ENCODE results near the gene EMC8.
A peak's percentile ranks its signal among the peaks of the same experiment; 100 is the strongest.
"Not testable (repeated sequence)": the region's sequence is repeated elsewhere in the genome, so short reads cannot be mapped to it uniquely, and the experiment has no call there.

The EMC8 gene

GRCh38 chr16:85812031-85812807 lies 12.9 kb upstream of the EMC8 start:
- no peak for DNase-seq

- no peak for DNase-seq
Observed at GRCh38 chr16:85810742-85811115, 11.4 kb upstream of the EMC8 start.

- DNase-seq = no peak
Observed at GRCh38 chr16:85810097-85810741, 10.9 kb upstream of the EMC8 start.

GRCh38 chr16:85809645-85810044 lies 10.3 kb upstream of the EMC8 start:
- no peak for DNase-seq

- no peak for DNase-seq
Observed at GRCh38 chr16:85808926-85809325, 9.6 kb upstream of the EMC8 start.

GRCh38 chr16:85808104-85808503 lies 8.8 kb upstream of the EMC8 start:
- not testable (repeated sequence) for DNase-seq

GRCh38 chr16:85807340-85807739 lies 8.0 kb upstream of the EMC8 start:
- not testable (repeated sequence) for DNase-seq

- no peak for DNase-seq
Observed at GRCh38 chr16:85806539-85806938, 7.2 kb upstream of the EMC8 start.

- DNase-seq = no peak
Observed at GRCh38 chr16:85805442-85806045, 6.2 kb upstream of the EMC8 start.

GRCh38 chr16:85803570-85803969 lies 4.2 kb upstream of the EMC8 start:
- DNase-seq = no peak

- no peak for DNase-seq
Observed at GRCh38 chr16:85800321-85800669, 951 bp upstream of the EMC8 start.

- peak in 1 of 2 donors; percentile 25 for DNase-seq
Observed at GRCh38 chr16:85798901-85799496, 345 bp downstream of the EMC8 start.

- no peak for DNase-seq
Observed at GRCh38 chr16:85798283-85798776, 1.0 kb downstream of the EMC8 start.

- DNase-seq = no peak
Observed at GRCh38 chr16:85796599-85796998, 2.7 kb downstream of the EMC8 start.

- no peak for DNase-seq
Observed at GRCh38 chr16:85796152-85796551, 3.2 kb downstream of the EMC8 start.

GRCh38 chr16:85794696-85795095 lies 4.6 kb downstream of the EMC8 start:
- no peak for DNase-seq

- no peak for DNase-seq
Observed at GRCh38 chr16:85793662-85794298, 5.6 kb downstream of the EMC8 start.

GRCh38 chr16:85789773-85790172 lies 9.6 kb downstream of the EMC8 start:
- no peak for DNase-seq

GRCh38 chr16:85788819-85789218 lies 10.5 kb downstream of the EMC8 start:
- DNase-seq = no peak

GRCh38 chr16:85785927-85786326 lies 13.4 kb downstream of the EMC8 start:
- no peak for DNase-seq

- no peak for DNase-seq
Observed at GRCh38 chr16:85784813-85785212, 14.5 kb downstream of the EMC8 start.

GRCh38 chr16:85783441-85783840 lies 15.9 kb downstream of the EMC8 start:
- no peak for DNase-seq

GRCh38 chr16:85782451-85782850 lies 16.9 kb downstream of the EMC8 start:
- DNase-seq = no peak
